Pancreas (tissue), 10 donors: Measurements from ENCODE around the gene EXOC4. TPM values are rescaled to one million over a fixed set of nuclear protein-coding genes. Genes with fewer than 3 reads are reported as not detected.

Experiments used
- ATAC-seq, 4 donors: fragments of 200-7000 bp; cut with Tn5 transposase; one replicate each; pipeline versions ENCODE4 v1.8.0 to v1.9.1; 2020; ENCODE audit warnings: mild to moderate bottlenecking in 4 of 4, moderate library complexity in 4 of 4
- DNase-seq, 6 donors: peaks; one replicate each; pipeline ENCODE4 v3.0.0-alpha.2; 2020
- FAIRE-seq: peaks from 2 replicates; lab custom pipeline; 2012; peaks lifted over from hg19 to GRCh38; lab: Jason Lieb, UNC
- H3K27ac ChIP-seq, 4 donors: fragments of 200-600 bp; sonication (generic); 1 replicate in 3 of 4; 2 replicates in 1 of 4; pipeline versions ENCODE4 v1.5.0 to v1.8.0; 2020
- H3K27me3 ChIP-seq, 4 donors: fragments of 200-600 bp; one replicate each; pipeline ENCODE4 v1.8.0; 2021
- H3K36me3 ChIP-seq, 3 donors: fragments of 200-600 bp; sonication (generic) in 1 of 3; one replicate each; pipeline versions ENCODE4 v1.5.0 to v1.8.0; 2020 to 2021
- H3K4me1 ChIP-seq, 3 donors: fragments of 200-600 bp; one replicate each; pipeline ENCODE4 v1.8.0; 2021
- H3K4me3 ChIP-seq, 4 donors: fragments of 200-600 bp; sonication (generic) in 2 of 4; one replicate each; pipeline versions ENCODE4 v1.5.0 to v1.8.0; 2020 to 2021
- H3K9me3 ChIP-seq, 4 donors: fragments of 200-600 bp; one replicate each; pipeline ENCODE4 v1.8.0; 2021
- CTCF ChIP-seq, 4 donors: fragments of 200-600 bp; sonication (generic) in 3 of 4; IDR thresholded peaks; one replicate each; pipeline versions ENCODE4 v1.5.0 to v1.8.0; 2021; ENCODE audit warnings: antibody characterized with exemption in 4 of 4
- WGBS, 2 donors: extraction: QIAGEN DNeasy Blood & Tissue Kit; methylation state at CpG; one replicate each; pipeline ENCODE4 v1.1.7; 2013; 5-methylcytosine and 5-hydroxymethylcytosine counted together
- intact Hi-C, 3 donors: fragments of 100-400 bp; cut with DNase I; formaldehyde crosslinking; loops; one replicate each; pipeline versions ENCODE4 v1.11.1 to v1.14.2; 2022
- polyA plus RNA-seq, 2 donors: library from polyadenylated mRNA; stranded (reverse); fragments of 200-250 nt; gene quantifications; one replicate each; pipeline ENCODE4 v1.2.3, GENCODE V29; 2013
- total RNA-seq, 6 donors: library from RNA; stranded (reverse); fragmentation: NEBNext Ultra II Directional in 4 of 6; extraction: Animal tissue kit (Norgen Biotek cat#: 25700) in 4 of 6; gene quantifications; one replicate each; pipeline versions ENCODE4 v1.2.1 to v1.2.4, GENCODE V29; 2021 to 2023
- donor health status: healthy with polysubstance abuse.
- donor health status: DM: no; HTN: no; CAD: no; lungs with moderate emphysema.
- donor health status: DM: no; HTN: no; CAD: no.
- donor health status: control.
- donor health status: control.
- donor health status: Bipolar disorder and iron deficiency.
- donor health status: DM: yes; HTN: yes; CAD: no.
- donor health status: DM: no; HTN: no; CAD: no.
- donor health status: DM: no; HTN: no; CAD: no.
- donor health status: DM: yes; HTN: yes; CAD: no.

EXOC4 gene
- total and polyA plus RNA-seq, 8 donors: 13.4 to 81.2 (median 53.8) TPM

GRCh38 chr7:133963629-133964028 lies 710.8 kb downstream of the EXOC4 start:
- no peak for DNase-seq
- intact Hi-C loops: no loop called here
- Histone ChIP-seq H3K27ac (no peak overlapping the region), H3K9me3 (no peaks in the 10 kb centered on the region), H3K4me3 (no peak overlapping the region), H3K27me3 (no peaks in the 10 kb centered on the region), H3K4me1 (no peaks in the 10 kb centered on the region), H3K36me3 (no peaks in the 10 kb centered on the region)
- no peak for FAIRE-seq
- WGBS, 2 donors: 84 to 85% methylated on average over 2 of the region's 2 CpGs
- no peak for ATAC-seq
- TF ChIP-seq CTCF (IDR thresholded peaks at IDR 0.05): no peak

GRCh38 chr7:133971625-133972024 lies 718.7 kb downstream of the EXOC4 start:
- no peak for TF ChIP-seq CTCF (IDR thresholded peaks at IDR 0.05)
- intact Hi-C loops: no loop called here
- H3K36me3 ChIP-seq: no peaks in the 10 kb centered on the region
- H3K4me3 ChIP-seq: no peak overlapping the region
- H3K9me3 ChIP-seq: no peaks in the 10 kb centered on the region
- no peaks in the 10 kb centered on the region for H3K4me1 ChIP-seq
- H3K27me3 ChIP-seq: no peaks in the 10 kb centered on the region
- no peak overlapping the region for H3K27ac ChIP-seq
- FAIRE-seq (no peak), ATAC-seq (no peak), DNase-seq (no peak)
- WGBS, 2 donors: 89 to 95% methylated on average over 2 of the region's 2 CpGs

GRCh38 chr7:133973710-133974109 lies 720.8 kb downstream of the EXOC4 start:
- H3K27me3 ChIP-seq: no peaks in the 10 kb centered on the region
- H3K9me3 ChIP-seq: no peaks in the 10 kb centered on the region
- H3K36me3 ChIP-seq: no peaks in the 10 kb centered on the region
- FAIRE-seq: no peak
- H3K27ac ChIP-seq: no peak overlapping the region
- TF ChIP-seq CTCF (IDR thresholded peaks at IDR 0.05): no peak
- ATAC-seq: no peak
- no peaks in the 10 kb centered on the region for H3K4me1 ChIP-seq
- intact Hi-C loops: no loop called here
- no peak overlapping the region for H3K4me3 ChIP-seq
- DNase-seq: no peak
- WGBS, 2 donors: 94 to 100% methylated on average over 2 of the region's 2 CpGs

GRCh38 chr7:133975130-133975529 lies 722.3 kb downstream of the EXOC4 start:
- Histone ChIP-seq H3K4me3 (no peak overlapping the region), H3K4me1 (no peaks in the 10 kb centered on the region), H3K9me3 (no peaks in the 10 kb centered on the region), H3K27ac (no peak overlapping the region), H3K27me3 (no peaks in the 10 kb centered on the region), H3K36me3 (no peaks in the 10 kb centered on the region)
- DNase-seq (no peak), ATAC-seq (no peak), FAIRE-seq (no peak)
- intact Hi-C loops: no loop called here
- no peak for TF ChIP-seq CTCF (IDR thresholded peaks at IDR 0.05)

- TF ChIP-seq CTCF (IDR thresholded peaks at IDR 0.05): no peak
- Histone ChIP-seq H3K4me3 (no peak overlapping the region), H3K9me3 (no peaks in the 10 kb centered on the region), H3K27me3 (no peaks in the 10 kb centered on the region), H3K27ac (no peak overlapping the region), H3K4me1 (no peaks in the 10 kb centered on the region), H3K36me3 (no peaks in the 10 kb centered on the region)
- DNase-seq (no peak), FAIRE-seq (no peak), ATAC-seq (no peak)
- intact Hi-C loops: no loop called here
- WGBS, 2 donors: 75 to 97% methylated on average over 1 of the region's 1 CpG
These were observed 723.3 kb downstream of the EXOC4 start for GRCh38 chr7:133976140-133976539.
